Osteocyte (in vitro differentiated cells): ENCODE measurements around the gene RHOU. TPM values are rescaled to one million over a fixed set of nuclear protein-coding genes. Genes with fewer than 3 reads are reported as not detected.

Experiments used
- DNase-seq: peaks from one replicate; pipeline ENCODE4 v3.0.0; 2021; ENCODE audit warnings: mixed read lengths; ENCODE audit not compliant: unreplicated experiment; ENCODE audit errors: extremely low spot score
- H3K27ac Mint-ChIP-seq: one replicate; pipeline ENCODE4 v1.8.0; 2021; ENCODE audit warnings: mild to moderate bottlenecking, mixed read lengths; ENCODE audit not compliant: unreplicated experiment
- H3K27me3 Mint-ChIP-seq: one replicate; pipeline ENCODE4 v1.8.0; 2021; ENCODE audit warnings: mixed read lengths; ENCODE audit not compliant: unreplicated experiment
- H3K36me3 Mint-ChIP-seq: one replicate; pipeline ENCODE4 v1.8.0; 2021; ENCODE audit warnings: mixed read lengths; ENCODE audit not compliant: unreplicated experiment
- H3K4me1 Mint-ChIP-seq: one replicate; pipeline ENCODE4 v1.8.0; 2021; ENCODE audit warnings: mixed read lengths; ENCODE audit not compliant: unreplicated experiment
- H3K4me3 Mint-ChIP-seq: one replicate; pipeline ENCODE4 v1.8.0; 2021; ENCODE audit warnings: mild to moderate bottlenecking, moderate library complexity, mixed read lengths; ENCODE audit not compliant: unreplicated experiment
- H3K9me3 Mint-ChIP-seq: one replicate; pipeline ENCODE4 v1.8.0; 2021; ENCODE audit warnings: mixed read lengths; ENCODE audit not compliant: unreplicated experiment
- CTCF ChIP-seq: fragments of 200-600 bp; sonication (generic); IDR thresholded peaks from 2 replicates; pipeline ENCODE4 v1.5.0; 2021; ENCODE audit warnings: antibody characterized with exemption, mild to moderate bottlenecking, moderate library complexity
- total RNA-seq: library from RNA; stranded (reverse); gene quantifications from 2 replicates; pipeline ENCODE4 v1.2.1, GENCODE V29; 2021

Gene RHOU
- total RNA-seq, 1 donor from 2014 or later = 2.3 TPM

- H3K27me3 Mint-ChIP-seq = peaks cover 5% of the 10 kb centered on the region
- DNase-seq = no peak
- no peaks in the 10 kb centered on the region for H3K4me1 Mint-ChIP-seq
- H3K4me3 Mint-ChIP-seq = no peak overlapping the region
- no peaks in the 10 kb centered on the region for H3K9me3 Mint-ChIP-seq
- TF ChIP-seq CTCF = no peak
- H3K27ac Mint-ChIP-seq = no peak overlapping the region
- no peaks in the 10 kb centered on the region for H3K36me3 Mint-ChIP-seq
Observed at GRCh38 chr1:228781161-228781808, 46.0 kb downstream of the RHOU start.

GRCh38 chr1:228781809-228782661 lies 46.8 kb downstream of the RHOU start:
- Mint-ChIP-seq H3K4me3 (no peak overlapping the region), H3K36me3 (no peaks in the 10 kb centered on the region), H3K9me3 (no peaks in the 10 kb centered on the region), H3K27me3 (peaks cover 6% of the 10 kb centered on the region), H3K27ac (no peak overlapping the region), H3K4me1 (no peaks in the 10 kb centered on the region)
- no peak for DNase-seq
- no peak for TF ChIP-seq CTCF

- no peak for DNase-seq
- Mint-ChIP-seq H3K4me3 (no peak overlapping the region), H3K9me3 (no peaks in the 10 kb centered on the region), H3K27me3 (peaks cover 10% of the 10 kb centered on the region), H3K36me3 (no peaks in the 10 kb centered on the region), H3K27ac (no peak overlapping the region), H3K4me1 (no peaks in the 10 kb centered on the region)
- TF ChIP-seq CTCF = no peak
Observed at GRCh38 chr1:228782662-228783417, 47.6 kb downstream of the RHOU start.

GRCh38 chr1:228783418-228784040 lies 48.2 kb downstream of the RHOU start:
- no peak for TF ChIP-seq CTCF
- Mint-ChIP-seq H3K36me3 (no peaks in the 10 kb centered on the region), H3K4me3 (no peak overlapping the region), H3K9me3 (no peaks in the 10 kb centered on the region), H3K4me1 (no peaks in the 10 kb centered on the region), H3K27me3 (peaks cover 15% of the 10 kb centered on the region), H3K27ac (no peak overlapping the region)
- no peak for DNase-seq
